Left lung (tissue), 10 donors: ENCODE measurements around the gene ZNF592. TPM values are rescaled to one million over a fixed set of nuclear protein-coding genes. Genes with fewer than 3 reads are reported as not detected.

Experiments
- ATAC-seq: fragments of 200-7000 bp; cut with Tn5 transposase; one replicate; pipeline ENCODE4 v1.9.1; 2020; ENCODE audit warnings: moderate library complexity
- DNase-seq, 4 donors: peaks; one replicate each; pipeline ENCODE4 v3.0.0-alpha.2; 2013 to 2020
- H3K27ac ChIP-seq, 2 donors: fragments of 200-600 bp; sonication (generic) in 1 of 2; one replicate each; pipeline versions ENCODE4 v1.5.0 to v1.8.0; 2020 to 2021
- H3K27me3 ChIP-seq, 2 donors: fragments of 200-600 bp; sonication (generic) in 1 of 2; one replicate each; pipeline versions ENCODE4 v1.5.0 to v1.8.0; 2020 to 2021
- H3K36me3 ChIP-seq, 2 donors: fragments of 200-600 bp; sonication (generic) in 1 of 2; one replicate each; pipeline versions ENCODE4 v1.5.0 to v1.8.0; 2020 to 2021
- H3K4me1 ChIP-seq, 2 donors: fragments of 200-600 bp; one replicate each; pipeline ENCODE4 v1.8.0; 2021
- H3K4me3 ChIP-seq, 2 donors: fragments of 200-600 bp; sonication (generic) in 1 of 2; one replicate each; pipeline versions ENCODE4 v1.5.0 to v1.8.0; 2020 to 2021; ENCODE audit warnings: mild to moderate bottlenecking in 1 of 2
- H3K9me3 ChIP-seq, 2 donors: fragments of 200-600 bp; sonication (generic) in 1 of 2; one replicate each; pipeline versions ENCODE4 v1.5.0 to v1.8.0; 2020 to 2021
- intact Hi-C, 2 donors: fragments of 100-400 bp; cut with DNase I; formaldehyde crosslinking; loops; one replicate each; pipeline versions ENCODE4 v1.11.2 to v1.14.2; 2022
- polyA plus RNA-seq, 6 donors: library from polyadenylated mRNA; unstranded; fragments of 120-200 nt; gene quantifications; one replicate each; pipeline ENCODE4 v1.2.1, GENCODE V29; 2013; ENCODE audit not compliant: insufficient read length in 6 of 6
- total RNA-seq, 2 donors: library from RNA; stranded (reverse); fragmentation: NEBNext Ultra II Directional; extraction: Animal tissue kit (Norgen Biotek cat#: 25700); gene quantifications; one replicate each; pipeline ENCODE4 v1.2.1, GENCODE V29; 2021
- TF ChIP-seq, protein P1 (sequence below), 2 donors: fragments of 200-600 bp; sonication (generic) in 1 of 2; IDR thresholded peaks; one replicate each; pipeline versions ENCODE4 v1.5.0 to v1.8.0; 2021; ENCODE audit warnings: antibody characterized with exemption in 2 of 2
- donor health status: DM: no; HTN: yes; CAD: no.
- donor health status: DM: no; HTN: no; CAD: no.

ZNF592 gene
- total and polyA plus RNA-seq, 8 donors: 22.7 to 32.2 (median 25.2) TPM

DNA sequence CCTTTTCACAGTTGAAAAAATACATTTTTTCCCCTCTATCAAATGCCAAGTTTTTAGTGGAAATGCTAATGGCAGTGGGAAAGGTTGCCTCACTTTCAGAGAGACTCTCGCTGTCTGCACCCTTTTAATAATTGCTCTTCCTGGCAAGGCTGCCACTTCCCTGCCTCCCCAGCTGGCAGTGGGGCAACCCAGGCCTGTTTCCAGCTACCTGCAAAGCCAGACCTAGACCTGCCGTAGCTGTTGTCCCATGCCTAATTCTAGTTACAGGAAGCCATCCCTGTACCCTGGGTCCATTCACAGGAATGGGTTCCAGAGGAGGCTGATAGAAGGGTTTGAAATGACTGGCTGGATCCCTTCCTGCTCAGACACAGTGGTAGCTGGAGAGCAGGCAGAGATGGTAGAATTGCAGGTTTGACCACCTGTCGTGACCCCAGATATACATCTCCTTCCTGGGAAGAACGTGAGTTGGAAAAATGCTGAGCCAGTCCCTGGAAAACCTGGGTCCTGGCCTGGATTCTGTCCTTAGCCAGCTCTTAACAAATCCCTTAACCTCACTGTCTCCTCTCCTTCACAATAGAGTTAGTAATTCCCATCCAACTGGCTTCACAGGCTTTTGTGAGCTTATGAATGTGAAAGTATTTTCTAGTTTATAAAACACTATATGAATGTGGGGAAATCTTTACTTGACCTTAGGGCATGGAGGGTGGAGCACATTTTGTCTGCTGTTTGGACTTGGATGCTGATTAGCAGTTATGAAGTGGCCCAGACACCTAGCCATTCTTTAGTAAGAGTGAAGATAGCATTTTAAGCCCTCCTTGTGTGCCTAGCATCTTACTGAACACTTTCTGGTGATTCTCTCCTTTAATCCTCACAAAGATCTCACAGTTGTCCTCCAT, 55.9 kb downstream of the ZNF592 start:
- Histone ChIP-seq H3K9me3 (no peaks in the 10 kb centered on the region), H3K4me1 (no peaks in the 10 kb centered on the region), H3K27ac (peak overlapping the region in 1 of 2 donors; percentile 13), H3K27me3 (no peaks in the 10 kb centered on the region), H3K4me3 (no peak overlapping the region), H3K36me3 (peaks cover 0 to 71% of the 10 kb centered on the region in 2 donors)
- TF ChIP-seq, protein P1, sequence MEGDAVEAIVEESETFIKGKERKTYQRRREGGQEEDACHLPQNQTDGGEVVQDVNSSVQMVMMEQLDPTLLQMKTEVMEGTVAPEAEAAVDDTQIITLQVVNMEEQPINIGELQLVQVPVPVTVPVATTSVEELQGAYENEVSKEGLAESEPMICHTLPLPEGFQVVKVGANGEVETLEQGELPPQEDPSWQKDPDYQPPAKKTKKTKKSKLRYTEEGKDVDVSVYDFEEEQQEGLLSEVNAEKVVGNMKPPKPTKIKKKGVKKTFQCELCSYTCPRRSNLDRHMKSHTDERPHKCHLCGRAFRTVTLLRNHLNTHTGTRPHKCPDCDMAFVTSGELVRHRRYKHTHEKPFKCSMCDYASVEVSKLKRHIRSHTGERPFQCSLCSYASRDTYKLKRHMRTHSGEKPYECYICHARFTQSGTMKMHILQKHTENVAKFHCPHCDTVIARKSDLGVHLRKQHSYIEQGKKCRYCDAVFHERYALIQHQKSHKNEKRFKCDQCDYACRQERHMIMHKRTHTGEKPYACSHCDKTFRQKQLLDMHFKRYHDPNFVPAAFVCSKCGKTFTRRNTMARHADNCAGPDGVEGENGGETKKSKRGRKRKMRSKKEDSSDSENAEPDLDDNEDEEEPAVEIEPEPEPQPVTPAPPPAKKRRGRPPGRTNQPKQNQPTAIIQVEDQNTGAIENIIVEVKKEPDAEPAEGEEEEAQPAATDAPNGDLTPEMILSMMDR (IDR thresholded peaks at IDR 0.05): no peak
- ATAC-seq: no peak
- intact Hi-C loops: no loop called here
- no peak for DNase-seq

DNA sequence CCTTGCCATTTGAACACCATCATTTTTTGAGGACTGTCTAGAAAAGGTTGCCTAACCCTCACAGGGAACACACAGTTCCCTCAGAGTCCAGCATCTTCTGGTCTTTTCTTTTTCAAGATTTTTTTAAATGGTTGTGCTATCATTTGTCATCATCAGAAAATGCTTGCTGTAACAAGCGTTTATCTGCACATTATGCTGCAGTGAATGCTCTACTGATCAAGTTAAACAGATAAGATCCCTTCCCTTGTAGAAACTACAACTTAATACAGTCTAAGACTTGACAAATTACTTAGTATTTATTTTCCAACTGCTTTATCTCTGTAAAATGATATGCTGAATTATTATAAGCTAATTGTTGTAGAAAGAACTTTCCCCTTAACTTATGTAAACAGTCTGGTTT, 56.8 kb downstream of the ZNF592 start:
- Histone ChIP-seq H3K36me3 (peaks cover 0 to 61% of the 10 kb centered on the region in 2 donors), H3K4me1 (no peaks in the 10 kb centered on the region), H3K9me3 (no peaks in the 10 kb centered on the region), H3K27ac (no peak overlapping the region), H3K4me3 (no peak overlapping the region), H3K27me3 (no peaks in the 10 kb centered on the region)
- no peak for DNase-seq
- ATAC-seq: no peak
- intact Hi-C loops: no loop called here
- TF ChIP-seq, protein P1 (IDR thresholded peaks at IDR 0.05): no peak

DNA sequence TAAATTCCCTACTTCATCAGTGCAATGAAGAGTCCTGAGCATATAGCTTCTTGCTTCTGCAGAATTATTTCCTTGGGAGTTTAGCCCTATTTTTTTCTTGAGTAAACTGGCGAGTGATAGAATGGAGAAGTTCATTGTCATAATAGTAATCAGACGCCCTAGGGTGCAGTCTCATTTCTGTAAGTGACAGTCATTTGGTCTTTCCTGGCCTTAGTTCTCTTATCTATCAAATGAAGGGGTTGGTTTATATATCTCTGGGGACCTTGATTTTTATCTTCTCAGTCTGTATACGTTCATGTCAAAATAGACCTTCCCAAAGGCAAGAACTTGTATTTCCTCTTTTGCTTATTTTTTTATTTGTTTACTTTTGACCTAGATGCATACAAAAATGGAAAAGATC, 58.8 kb downstream of the ZNF592 start:
- ATAC-seq (no peak), DNase-seq (no peak)
- H3K27ac ChIP-seq: no peak overlapping the region
- intact Hi-C loops: no loop called here
- no peaks in the 10 kb centered on the region for H3K4me1 ChIP-seq
- no peak overlapping the region for H3K4me3 ChIP-seq
- H3K36me3 ChIP-seq: peaks cover 0 to 41% of the 10 kb centered on the region in 2 donors
- H3K9me3 ChIP-seq: no peaks in the 10 kb centered on the region
- H3K27me3 ChIP-seq: no peaks in the 10 kb centered on the region
- TF ChIP-seq, protein P1 (IDR thresholded peaks at IDR 0.05): no peak

DNA sequence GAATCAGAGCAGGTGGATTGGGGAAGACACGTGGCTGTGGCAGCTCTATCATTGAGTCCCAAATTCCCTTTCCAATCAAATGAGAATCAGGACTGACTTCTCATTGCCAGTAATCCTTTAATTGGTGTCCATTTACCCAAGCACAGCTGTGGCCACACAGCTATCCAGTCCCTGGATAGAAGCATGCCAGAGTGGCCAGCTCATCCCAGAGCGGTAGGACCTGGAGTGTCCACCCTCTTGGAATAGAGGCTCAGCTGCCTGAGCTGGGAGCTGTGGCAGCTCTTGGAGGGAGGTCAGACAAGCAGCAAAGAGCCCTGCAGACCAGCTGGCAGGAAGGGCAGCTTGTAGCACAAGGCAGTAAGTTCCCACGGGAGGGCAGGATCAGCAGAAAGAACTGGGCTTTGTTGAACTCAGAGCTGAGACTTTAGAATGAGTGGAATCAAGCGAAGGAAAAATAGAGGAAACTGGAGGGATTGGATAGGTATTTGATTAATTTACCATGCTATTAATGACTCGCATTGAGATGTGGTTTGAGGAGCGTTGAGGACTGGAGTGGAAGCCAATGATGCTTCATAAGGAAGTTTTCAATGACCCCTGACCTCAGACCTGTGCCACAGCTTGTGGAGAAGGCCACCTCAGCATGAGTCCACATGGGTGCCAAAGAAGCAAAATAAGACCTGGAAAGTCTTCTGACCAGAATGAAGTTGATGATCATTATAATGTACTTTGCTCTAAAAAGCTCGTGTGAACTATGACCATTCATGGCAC, 61.9 kb downstream of the ZNF592 start:
- H3K36me3 ChIP-seq: peaks cover 0 to 11% of the 10 kb centered on the region in 2 donors
- H3K4me1 ChIP-seq: peaks cover 0 to 7% of the 10 kb centered on the region in 2 donors
- H3K27ac ChIP-seq: no peak overlapping the region
- ATAC-seq (no peak), DNase-seq (no peak)
- no peaks in the 10 kb centered on the region for H3K27me3 ChIP-seq
- H3K9me3 ChIP-seq: no peaks in the 10 kb centered on the region
- TF ChIP-seq, protein P1 (IDR thresholded peaks at IDR 0.05): no peak
- no peak overlapping the region for H3K4me3 ChIP-seq
- intact Hi-C loops: no loop called here

DNA sequence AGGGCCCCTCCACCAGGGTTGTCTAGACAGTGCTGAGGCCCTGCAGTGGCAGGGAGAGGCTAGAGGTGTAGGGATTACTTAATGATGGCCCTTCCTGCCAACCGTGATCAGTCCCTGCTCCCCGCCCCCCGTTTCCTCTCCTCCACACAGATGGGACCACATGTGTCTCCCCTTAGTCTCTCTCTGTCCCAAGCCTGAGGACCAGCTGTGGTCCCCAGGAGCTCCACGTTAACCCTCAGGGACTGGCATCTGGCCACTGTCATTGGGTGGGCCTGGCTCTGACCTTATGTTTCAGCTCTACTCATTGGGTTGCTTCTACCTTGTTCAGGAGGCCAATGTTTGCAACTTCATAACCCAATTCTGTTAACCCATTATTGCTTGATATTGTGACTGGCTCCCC, 62.8 kb downstream of the ZNF592 start:
- H3K4me1 ChIP-seq: peaks cover 0 to 13% of the 10 kb centered on the region in 2 donors
- ATAC-seq: no peak
- intact Hi-C loops: no loop called here
- no peak for DNase-seq
- no peaks in the 10 kb centered on the region for H3K27me3 ChIP-seq
- no peak overlapping the region for H3K4me3 ChIP-seq
- no peak overlapping the region for H3K27ac ChIP-seq
- TF ChIP-seq, protein P1 (IDR thresholded peaks at IDR 0.05): no peak
- peaks cover 0 to 11% of the 10 kb centered on the region in 2 donors for H3K36me3 ChIP-seq
- H3K9me3 ChIP-seq: no peaks in the 10 kb centered on the region
